K562 (cell line): ENCODE results near the gene REEP2. TPM values are rescaled to one million over a fixed set of nuclear protein-coding genes. Genes with fewer than 3 reads are reported as not detected.

Source experiments
- ATF7 ChIP-seq: fragments of 450-650 bp; IDR thresholded peaks from 2 replicates; pipeline ENCODE4 v1.7.1; 2014; ENCODE audit warnings: mild to moderate bottlenecking, moderate library complexity
- BCOR ChIP-seq: fragments of 450-650 bp; IDR thresholded peaks from 2 replicates; pipeline ENCODE4 v1.6.1; 2016
- CEBPZ ChIP-seq: fragments of 150-350 bp; IDR thresholded peaks from 2 replicates; pipeline ENCODE4 v1.6.1; 2014; ENCODE audit warnings: low read depth, mild to moderate bottlenecking, low read length, borderline replicate concordance
- CHD4 ChIP-seq: fragments of 200-600 bp; sonication (generic); IDR thresholded peaks from 3 replicates; pipeline ENCODE4 v1.6.1; 2012; ENCODE audit warnings: low read depth, mild to moderate bottlenecking, mixed read lengths, low read length, inconsistent platforms; ENCODE audit not compliant: insufficient read depth, insufficient replicate concordance, poor library complexity, severe bottlenecking
- CTBP1 ChIP-seq: fragments of 450-650 bp; IDR thresholded peaks from 2 replicates; pipeline ENCODE4 v1.6.1; 2016; ENCODE audit warnings: borderline replicate concordance
- ESRRA ChIP-seq: fragments of 450-650 bp; IDR thresholded peaks from 2 replicates; pipeline ENCODE4 v1.6.1; 2014; ENCODE audit warnings: low read depth, mild to moderate bottlenecking, moderate library complexity, borderline replicate concordance
- ETS1 ChIP-seq: conservative IDR thresholded peaks from 2 replicates; pipeline ENCODE4 v1.6.1; 2011; ENCODE audit warnings: low read depth, mild to moderate bottlenecking, low read length; ENCODE audit not compliant: control insufficient read depth
- HMG20B ChIP-seq: fragments of 250-450 bp; sonication (Bioruptor Pico); IDR thresholded peaks from 2 replicates; pipeline ENCODE4 v1.5.0; 2021; ENCODE audit warnings: mild to moderate bottlenecking
- NFIX ChIP-seq: fragments of 250-450 bp; sonication (Bioruptor Pico); IDR thresholded peaks from 2 replicates; pipeline ENCODE4 v1.4.0; 2020; ENCODE audit warnings: low read depth, mild to moderate bottlenecking, moderate library complexity
- NRF1 ChIP-seq, 2 experiments: fragments of 450-650 bp; IDR thresholded peaks in 1 of 2; conservative IDR thresholded peaks in 1 of 2; 2 replicates each; pipeline ENCODE4 v1.6.1; 2014; ENCODE audit warnings: mild to moderate bottlenecking in 2 of 2
- RB1 ChIP-seq: fragments of 450-650 bp; IDR thresholded peaks from 2 replicates; pipeline ENCODE4 v1.6.1; 2017; ENCODE audit warnings: low read depth, mild to moderate bottlenecking
- TBP ChIP-seq: optimal IDR thresholded peaks from 2 replicates; pipeline ENCODE3; 2011; ENCODE audit warnings: low read depth, low read length, improper control_type of control experiment
- USF1 ChIP-seq: sonication (generic); formaldehyde crosslinking; IDR thresholded peaks from 2 replicates; pipeline ENCODE4 v1.9.0; 2022; ENCODE audit warnings: mild to moderate bottlenecking, missing genetic modification reagents
- YBX1 ChIP-seq: fragments of 450-650 bp; IDR thresholded peaks from 2 replicates; pipeline ENCODE4 v1.7.1; 2016; ENCODE audit warnings: mild to moderate bottlenecking
- ZBTB1 ChIP-seq: sonication (generic); formaldehyde crosslinking; IDR thresholded peaks from 2 replicates; pipeline ENCODE4 v1.8.1; 2023; ENCODE audit warnings: missing genetic modification reagents, low read depth, mild to moderate bottlenecking, borderline replicate concordance
- ZBTB49 ChIP-seq: sonication (generic); formaldehyde crosslinking; IDR thresholded peaks from 2 replicates; pipeline ENCODE4 v1.8.0; 2022; ENCODE audit warnings: missing genetic modification reagents, mild to moderate bottlenecking, borderline replicate concordance
- ZC3H11A ChIP-seq: IDR thresholded peaks from 2 replicates; pipeline ENCODE4 v1.6.1; 2012; ENCODE audit warnings: low read depth, low read length, improper control_type of control experiment
- ZNF75A ChIP-seq: fragments of 450-650 bp; formaldehyde crosslinking; IDR thresholded peaks from 2 replicates; pipeline ENCODE4 v1.4.0; 2020; ENCODE audit warnings: mild to moderate bottlenecking
- polyA plus RNA-seq, 8 experiments: library from polyadenylated mRNA; depleted of rRNA in 4 of 8; stranded (reverse) in 5 of 8; unstranded in 3 of 8; fragments of >200 nt; fragmentation: Nextera tagmentation in 2 of 8; fragmentation: Illumina TruSeq in 1 of 8; extraction: Ambion mirVana in 2 of 8; extraction: Trizol in 1 of 8; gene quantifications; 2 replicates each; pipeline versions ENCODE4 v1.2.1 to v1.2.3, GENCODE V29; 2011 to 2014; ENCODE audit warnings: inconsistent platforms in 1 of 8, missing spikeins in 1 of 8
- total RNA-seq, 7 experiments: library from RNA; depleted of rRNA in 6 of 7; stranded (reverse); fragments of >200 nt in 6 of 7; fragmentation: Illumina TruSeq in 2 of 7; extraction: Trizol in 2 of 7; gene quantifications; 2 replicates each; pipeline versions ENCODE4 v1.2.1 to v1.2.3, GENCODE V29; 2011 to 2021; ENCODE audit warnings: low replicate concordance in 1 of 7

REEP2 gene
- total and polyA plus RNA-seq, 9 of the 15 experiments (the other 6 are each of a cell fraction or from before 2014, with no cell fraction given), result 0.03 to 1.1 (median 0.12) TPM; not detected in 1

- TF ChIP-seq NRF1 (conservative IDR thresholded peaks at IDR 0.05 in 1 of 2, IDR thresholded peaks at IDR 0.05 in 1 of 2), result peak in 1 of 2 experiments; percentile 63; a peak in 3 of 4 replicates
- TF ChIP-seq ESRRA, result no peak
- peak; percentile 53; the same call in 1 of the 2 replicates for TF ChIP-seq USF1 (CRISPR knock-in tag)
- TF ChIP-seq TBP, result no peak
- no peak for TF ChIP-seq HMG20B (CRISPR knock-in tag)
- TF ChIP-seq ATF7, result peak; percentile 4
- no peak for TF ChIP-seq BCOR
- peak; percentile 99 for TF ChIP-seq ETS1
- no peak; the same call in 1 of the 2 replicates for TF ChIP-seq CTBP1
- no peak for TF ChIP-seq ZC3H11A
- TF ChIP-seq NFIX (CRISPR knock-in tag), result no peak
- TF ChIP-seq CEBPZ, result no peak
- TF ChIP-seq YBX1, result no peak
- peak; percentile 52; the same call in 1 of the 2 replicates for TF ChIP-seq RB1
- no peak for TF ChIP-seq CHD4
- peak; percentile 47; the same call in 1 of the 2 replicates for TF ChIP-seq ZBTB49 (CRISPR knock-in tag)
- TF ChIP-seq ZBTB1 (CRISPR knock-in tag), result peak; percentile 89
- TF ChIP-seq ZNF75A (CRISPR knock-in tag), result no peak
Observed at GRCh38 chr5:138465261-138466124, 26.6 kb downstream of the REEP2 start, which contains the start of gene EGR1 (continued).
